HG03066 (cell line): ENCODE results near the gene OBI1.
A peak's percentile ranks its signal among the peaks of the same experiment; 100 is the strongest.

ENCODE experiments used
- ATAC-seq: cut with Tn5 transposase; IDR thresholded peaks from one replicate; pipeline ENCODE4 v1.9.1; 2021; ENCODE audit warnings: low read depth; ENCODE audit not compliant: unreplicated experiment

The OBI1 gene

DNA sequence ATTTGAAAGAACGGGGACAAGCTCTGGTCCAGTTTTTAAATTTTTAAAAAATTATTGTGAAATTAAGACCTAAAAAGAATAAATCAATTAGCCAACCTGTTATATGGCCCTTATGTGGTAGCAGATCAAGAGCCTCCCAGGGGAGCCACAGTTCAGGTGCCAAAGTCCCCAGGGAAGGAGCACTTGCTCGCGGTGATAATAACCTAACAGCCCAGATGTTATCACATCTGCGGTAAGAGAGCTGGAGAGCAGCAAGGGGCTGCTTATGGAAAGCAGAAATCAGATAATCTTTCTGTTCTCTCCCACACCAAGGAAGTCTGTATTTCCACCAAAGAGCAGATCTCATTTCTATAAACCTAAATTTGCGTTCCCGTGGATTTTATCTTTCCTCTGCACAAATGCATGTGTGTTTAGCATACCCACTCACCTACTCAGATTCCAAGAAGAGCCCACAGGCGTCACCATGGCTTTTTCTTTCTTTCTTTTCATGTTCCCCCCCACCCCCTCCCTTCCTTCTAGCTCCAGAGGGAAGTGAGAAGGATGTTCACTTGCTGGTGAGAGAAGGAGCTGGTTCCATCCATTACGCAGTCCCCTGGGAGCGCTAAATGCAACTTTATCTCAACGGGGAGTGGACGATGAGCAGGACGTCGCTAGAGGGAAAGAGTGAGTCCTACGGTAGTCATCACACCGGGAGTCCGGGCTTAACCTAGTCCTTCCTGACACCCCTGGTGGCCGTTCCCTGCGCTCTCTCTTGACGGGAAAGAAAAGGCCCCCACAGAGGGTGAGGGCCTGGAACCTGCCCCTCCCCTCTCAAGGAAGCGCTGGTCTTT lies 54.0 kb downstream of the OBI1 start:
- no peak for ATAC-seq

DNA sequence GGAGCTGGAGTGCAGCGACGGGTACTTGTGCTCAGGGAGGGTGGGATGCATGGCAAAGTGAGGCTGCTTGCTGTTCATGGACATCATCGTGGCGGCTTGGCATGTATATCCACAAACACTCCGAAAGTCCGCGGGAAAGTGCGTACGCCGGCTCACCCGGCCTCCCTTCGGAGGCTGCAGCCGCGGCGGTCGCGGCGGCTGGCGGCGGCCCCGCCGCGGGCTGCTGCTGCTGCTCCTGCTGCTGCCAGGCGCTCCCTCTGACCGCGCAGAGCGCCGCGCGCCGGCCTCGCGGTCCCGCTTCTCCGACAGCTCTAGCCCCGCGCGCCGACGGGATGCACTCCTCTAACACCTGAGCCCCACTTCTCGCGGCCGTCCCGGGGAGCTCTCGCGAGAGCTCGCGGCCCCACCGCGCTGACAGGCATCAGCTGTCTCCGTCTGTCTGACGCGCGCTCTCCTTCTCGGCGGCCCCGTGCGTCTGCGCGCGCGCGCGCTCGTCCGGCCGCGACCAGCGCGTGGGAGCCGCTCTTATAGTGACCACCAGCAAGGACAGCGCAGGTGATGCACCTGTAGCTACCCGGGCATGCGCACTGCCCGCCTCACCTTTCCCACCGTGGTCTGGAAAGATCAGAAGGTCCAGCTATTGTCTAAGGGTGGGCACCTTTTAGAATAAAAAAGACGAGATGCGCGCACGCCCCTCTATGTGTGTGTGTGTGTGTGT lies 55.6 kb downstream of the OBI1 start, which contains the start of gene POU4F1:
Gene POU4F1, minus strand, starts transcription at position 313 of the 718 bp plus-strand sequence. Its CDS starts 226 bp downstream, at position 87.
- ATAC-seq, result peak; percentile 78

DNA sequence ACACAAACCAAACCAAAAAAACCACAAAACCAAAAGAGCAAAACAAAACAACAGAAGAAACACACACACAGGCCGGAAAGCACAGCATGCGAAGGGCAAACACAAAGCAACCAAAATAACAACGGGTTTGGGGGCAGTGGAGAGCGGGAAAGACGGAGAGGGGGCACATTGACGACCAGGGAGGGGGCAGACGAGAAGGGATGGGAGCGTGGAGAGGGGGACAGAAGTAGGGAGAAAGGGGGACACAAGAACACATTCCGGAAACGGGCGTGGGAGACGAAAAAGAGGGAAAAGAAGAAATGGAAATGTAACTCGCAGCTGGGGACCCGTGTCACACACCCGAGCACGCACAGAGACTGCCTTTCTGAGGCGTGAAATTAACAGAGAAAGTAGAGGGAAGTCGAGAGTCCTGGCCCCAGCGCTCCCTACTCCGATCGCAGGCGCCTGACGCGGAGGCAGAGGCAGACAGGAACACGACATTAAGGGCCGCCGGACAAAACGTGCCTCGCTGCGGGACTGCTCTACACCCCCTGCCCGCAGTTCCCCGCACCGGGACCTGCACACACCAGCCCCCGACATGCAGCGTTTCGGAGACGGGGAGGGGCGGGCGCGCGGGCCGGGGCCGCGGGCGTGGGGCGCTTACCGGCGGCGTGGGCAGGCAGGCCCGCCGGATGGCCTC lies 56.3 kb downstream of the OBI1 start:
- ATAC-seq, result peak; percentile 22

DNA sequence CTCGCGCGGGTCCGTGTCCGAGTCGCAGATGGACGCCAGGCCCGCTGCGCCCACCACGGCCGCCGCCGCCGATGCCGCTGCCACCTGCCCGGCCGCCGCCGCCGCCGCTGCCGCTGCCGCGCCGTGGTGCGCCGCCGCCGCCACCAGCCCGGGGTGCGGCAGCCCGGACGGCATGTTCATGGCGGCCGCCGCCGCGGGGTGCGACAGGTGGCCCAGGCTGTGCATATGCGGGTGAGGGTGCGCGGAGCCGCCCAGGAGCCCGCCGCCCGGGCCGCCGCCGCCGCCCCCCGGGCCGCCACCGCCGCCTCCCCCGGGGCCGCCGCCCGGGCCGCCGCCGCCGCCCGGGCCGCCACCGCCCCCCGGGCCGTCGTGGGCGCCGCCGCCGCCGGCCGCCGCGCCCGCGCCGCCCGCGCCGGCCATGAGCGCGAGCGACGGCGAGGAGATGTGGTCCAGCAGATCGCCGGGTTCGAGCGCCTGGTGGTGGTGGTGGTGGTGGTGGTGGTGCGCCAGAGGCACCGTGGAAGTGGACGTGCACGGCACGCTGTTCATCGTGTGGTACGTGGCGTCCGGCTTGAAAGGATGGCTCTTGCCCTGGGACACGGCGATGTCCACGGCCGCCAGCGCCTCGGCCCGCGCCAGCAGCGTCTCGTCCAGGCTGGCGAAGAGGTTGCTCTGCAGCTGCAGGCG lies 56.9 kb downstream of the OBI1 start:
- no peak for ATAC-seq

DNA sequence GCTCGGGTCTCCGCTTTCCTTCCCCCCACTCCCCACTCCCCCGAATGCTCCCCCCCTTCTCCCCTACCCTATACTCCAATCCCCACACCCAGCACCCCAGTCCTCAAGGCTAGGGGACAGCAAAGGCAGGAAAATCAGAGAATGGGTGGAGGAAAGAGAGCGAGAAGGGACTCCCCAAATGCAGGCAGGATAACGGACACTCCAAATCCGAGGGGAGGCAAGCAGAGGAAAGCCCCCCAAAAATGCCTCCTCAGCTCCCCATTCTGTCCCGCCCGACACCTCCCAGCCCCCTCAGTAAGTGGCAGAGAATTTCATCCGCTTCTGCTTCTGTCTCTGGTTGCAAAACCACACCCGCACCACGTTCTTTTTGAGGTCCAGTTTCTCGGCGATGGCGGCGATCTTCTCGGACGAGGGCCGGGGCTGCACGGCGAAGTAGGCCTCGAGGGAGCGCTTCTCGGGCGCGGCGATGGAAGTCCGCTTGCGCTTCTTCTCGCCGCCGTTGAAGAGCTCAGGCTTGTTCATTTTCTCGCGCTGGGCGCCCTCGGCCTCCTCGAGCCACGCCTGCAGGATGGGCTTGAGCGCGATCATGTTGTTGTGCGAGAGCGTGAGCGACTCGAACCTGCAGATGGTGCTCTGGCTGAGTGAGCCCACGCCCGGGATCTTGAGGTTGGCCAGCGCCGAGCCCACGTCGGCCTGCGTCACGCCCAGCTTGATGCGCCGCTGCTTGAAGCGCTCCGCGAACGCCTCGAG lies 57.7 kb downstream of the OBI1 start:
- ATAC-seq, result no peak

DNA sequence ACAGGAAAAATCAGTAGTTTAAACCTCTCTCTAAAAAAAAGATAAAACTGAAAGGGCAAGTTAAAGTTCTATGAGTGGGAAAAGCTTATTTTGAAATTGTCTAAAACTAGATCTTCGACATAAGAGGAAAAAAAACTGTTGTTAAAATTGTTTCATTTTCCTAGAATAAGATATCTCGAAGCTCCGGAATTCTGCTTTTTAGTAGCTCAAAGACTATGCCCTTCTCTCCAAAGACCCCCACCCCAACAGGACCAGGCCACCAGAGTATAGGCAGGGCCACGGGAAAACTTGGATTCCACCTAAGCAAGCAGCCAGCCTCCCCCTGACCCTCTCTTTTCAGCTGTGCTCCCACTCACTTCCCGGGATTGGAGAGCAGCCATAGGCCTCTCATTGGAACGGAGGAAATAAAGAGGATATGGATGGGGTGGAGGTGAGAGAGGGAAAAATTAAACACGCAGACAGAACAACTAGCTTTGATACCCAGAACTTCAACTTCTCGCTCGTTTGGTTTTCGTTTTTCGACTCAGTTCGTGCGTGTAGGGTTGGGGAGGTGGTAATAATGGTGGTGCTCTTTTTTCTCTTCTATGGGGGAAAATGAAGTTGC lies 58.6 kb downstream of the OBI1 start:
- no peak for ATAC-seq

DNA sequence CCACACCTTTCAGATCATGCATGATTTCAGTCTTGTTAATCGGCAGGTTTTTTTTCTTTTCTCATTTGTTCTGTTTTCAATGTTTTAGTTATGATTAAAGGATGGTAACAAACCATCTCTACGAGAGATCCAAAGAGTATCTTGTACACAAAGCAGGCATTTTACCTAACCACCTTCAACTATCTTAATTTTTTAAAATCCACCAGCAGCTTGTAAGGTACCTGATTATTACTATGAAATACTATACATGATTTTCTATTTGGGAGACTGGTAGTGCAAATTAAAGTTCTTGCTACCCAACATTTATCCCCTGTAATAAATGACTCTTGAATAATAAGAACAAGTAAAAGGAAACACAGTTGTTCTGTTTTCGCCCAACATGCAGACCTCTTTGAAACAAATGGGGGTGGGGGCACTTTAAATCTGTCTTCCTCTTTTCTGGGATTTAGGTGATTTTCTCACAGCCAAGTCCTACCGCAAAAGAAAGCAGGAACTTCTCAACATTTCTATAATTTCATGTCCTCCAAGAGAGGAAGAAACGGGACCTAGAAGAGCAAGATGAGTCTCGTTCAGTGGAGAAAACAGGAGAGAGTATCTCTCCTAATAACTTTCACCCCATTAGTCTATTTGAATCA lies 59.2 kb downstream of the OBI1 start:
- ATAC-seq, result no peak

DNA sequence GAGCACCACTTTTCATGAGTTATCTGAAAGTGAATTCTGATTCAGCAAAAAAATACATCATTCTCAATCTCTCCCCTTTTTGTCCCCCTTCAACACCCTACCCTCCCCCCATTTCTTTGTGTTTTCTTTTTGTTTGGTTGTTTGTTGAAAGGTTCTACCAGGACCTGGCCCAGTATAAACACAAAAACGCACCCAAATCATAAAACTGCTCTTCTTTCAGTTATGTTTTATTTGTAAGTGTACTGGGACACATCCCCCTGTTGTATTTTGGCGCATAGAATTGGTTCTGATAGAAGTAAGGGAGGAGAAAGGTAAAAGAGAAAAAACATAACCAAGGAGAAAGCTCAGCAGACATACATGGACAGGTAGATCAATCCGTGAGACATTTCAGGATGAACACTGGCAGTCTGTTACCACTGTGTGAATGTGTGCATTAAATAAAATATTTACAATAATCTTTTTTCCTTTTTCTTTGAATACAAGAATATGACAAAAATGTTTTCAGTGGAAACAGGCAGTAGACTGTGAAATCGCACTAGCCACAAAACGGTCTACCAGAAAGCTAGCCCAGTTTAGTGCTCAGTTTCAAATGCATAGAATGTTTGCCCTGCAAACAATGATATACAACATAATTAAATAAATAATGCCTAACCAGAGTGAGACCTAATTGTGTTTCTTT lies 59.9 kb downstream of the OBI1 start:
- no peak for ATAC-seq

DNA sequence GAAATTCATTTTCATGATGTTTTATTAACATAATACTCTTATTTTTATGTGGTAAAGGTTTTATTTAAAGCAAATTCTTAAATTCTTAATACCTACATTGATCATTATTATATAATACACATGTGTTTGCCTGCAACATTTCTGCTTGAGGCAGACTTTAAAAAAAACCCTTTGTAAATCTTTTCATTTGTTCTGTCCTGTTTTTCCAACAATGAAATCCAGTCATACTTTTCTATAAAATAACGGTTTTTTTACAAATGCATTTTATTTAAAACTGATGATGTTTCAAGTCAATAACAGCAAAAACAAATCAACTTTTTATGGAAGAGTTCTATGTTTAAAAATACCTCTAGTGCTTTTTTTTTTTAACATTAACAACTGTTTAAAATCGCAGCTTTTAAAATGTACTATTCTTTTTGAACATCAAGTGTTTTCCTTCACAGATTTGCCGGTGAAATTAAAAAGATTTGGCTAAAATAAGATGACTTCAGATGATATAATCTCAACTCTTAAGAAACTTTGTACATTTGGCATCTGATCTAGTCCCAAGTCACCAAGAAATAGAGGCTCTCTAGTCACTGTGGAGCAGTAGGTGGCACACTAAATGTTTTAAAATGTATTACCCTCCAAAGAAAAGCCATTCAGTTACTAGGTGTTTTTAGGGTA lies 60.7 kb downstream of the OBI1 start:
- no peak for ATAC-seq

DNA sequence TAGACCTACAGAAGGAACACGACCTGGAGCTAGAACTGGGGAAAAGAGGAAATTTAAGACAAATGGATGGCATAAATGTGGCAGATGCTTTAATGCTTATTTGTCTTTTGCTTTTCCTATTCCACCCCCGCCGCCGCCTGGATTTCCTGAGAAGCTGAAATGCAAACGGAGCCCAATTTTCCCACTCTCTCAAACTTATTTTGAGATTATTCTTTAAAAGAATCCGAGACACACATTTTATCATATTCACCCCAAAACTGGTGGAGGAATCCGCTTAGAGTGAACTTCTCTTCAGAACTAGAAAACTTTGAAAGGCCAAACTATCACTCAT lies 61.4 kb downstream of the OBI1 start:
- ATAC-seq, result no peak

DNA sequence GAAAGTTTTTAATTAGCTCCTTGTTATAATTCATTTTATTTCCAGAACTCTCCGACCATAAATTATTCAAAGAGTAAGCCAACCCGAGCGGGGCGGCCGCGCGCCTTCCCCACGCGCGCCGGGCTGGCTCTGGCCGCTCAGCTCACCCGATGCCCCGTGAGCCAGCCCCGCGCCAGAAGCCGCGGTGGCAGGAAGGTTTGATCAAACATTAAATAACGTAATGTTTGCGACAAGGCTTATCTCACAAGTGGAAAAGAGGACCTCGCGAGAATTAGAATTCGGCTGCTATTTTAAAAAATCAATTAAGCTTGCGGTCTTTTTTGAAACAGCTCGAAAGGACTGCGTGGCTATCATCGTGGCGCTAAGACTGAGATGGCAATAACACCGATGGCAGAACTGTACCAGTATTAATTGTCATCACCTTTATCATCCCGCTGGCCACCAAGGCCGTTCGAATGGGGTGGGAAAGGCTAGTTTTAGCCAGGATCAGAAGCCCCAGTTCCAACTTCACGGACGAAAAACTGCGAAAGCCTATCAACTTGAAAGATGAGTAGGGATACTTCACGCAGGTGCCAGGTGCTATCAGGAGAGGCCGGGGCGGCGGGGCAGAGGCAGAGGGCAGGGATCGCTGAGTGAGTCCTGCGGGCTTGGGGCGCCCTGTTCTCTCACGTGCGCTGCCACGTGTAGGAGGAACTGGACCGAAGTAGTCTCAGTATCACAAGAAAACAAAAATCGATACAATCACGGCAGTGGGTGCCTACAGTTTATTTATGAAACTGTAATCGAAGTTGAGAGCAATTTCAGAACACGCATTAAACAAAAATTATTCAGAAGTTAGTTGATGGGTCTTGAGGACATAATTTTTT lies 62.0 kb downstream of the OBI1 start:
- ATAC-seq, result no peak

DNA sequence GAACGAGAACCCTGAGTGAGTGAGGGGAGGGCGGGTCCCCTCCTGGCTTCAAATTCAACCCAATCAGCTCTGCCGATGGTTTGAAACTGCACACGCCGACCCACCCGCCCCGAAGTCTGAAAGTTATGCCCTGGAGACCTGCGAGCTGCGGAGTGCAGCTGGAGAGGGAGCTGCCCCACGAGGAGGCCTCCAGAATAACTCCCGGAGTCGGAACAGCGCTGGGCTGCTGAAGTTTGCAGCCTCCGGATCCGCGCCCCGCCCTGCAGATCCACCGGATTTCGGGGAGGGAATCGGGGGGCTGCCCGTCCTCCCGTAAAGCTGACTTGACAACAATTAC lies 62.6 kb downstream of the OBI1 start:
- ATAC-seq, result no peak

DNA sequence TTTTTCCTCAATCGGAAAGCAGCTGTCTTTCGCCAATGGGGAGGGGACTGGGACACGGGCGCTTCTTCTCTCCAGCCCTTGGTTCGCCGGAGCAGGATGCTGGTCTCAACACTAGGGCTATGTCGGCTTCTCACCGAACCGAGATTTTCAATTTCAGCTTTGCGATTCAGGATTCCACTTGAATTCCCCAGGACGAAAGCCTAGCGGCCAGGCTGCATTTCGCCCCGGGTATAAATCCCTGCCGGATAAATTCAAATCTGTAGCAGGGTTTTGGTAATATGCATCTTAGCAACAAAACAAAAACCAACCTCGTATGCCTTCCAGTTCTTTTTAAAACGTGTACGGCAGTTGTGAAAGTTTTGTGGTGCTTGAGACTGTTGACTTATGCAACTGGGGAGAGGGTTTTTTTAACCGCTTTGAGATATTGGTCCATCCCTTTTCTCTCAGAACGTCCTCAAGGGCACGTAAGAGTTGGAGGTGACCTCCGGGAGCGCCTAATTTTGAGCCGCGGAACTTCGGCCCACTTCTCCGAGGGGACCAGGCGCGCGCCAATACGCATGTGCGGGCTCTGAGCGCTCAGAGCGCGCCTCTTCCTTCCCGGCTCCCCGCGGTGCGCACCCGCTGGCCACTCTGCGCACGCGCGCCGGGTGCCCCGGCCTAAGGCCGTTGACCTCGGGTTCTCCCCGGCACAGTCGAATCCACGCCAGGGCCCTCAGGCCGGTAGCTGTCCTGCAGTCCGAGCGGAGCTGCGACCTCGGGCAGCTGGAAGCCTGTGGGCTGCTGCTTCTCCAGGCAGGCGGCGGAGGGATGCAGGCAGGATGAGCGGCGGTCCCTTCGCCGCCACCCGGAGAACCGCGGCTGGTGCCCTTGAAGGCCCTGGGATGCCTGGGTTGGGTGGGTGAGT lies 63.2 kb downstream of the OBI1 start:
- ATAC-seq, result no peak

DNA sequence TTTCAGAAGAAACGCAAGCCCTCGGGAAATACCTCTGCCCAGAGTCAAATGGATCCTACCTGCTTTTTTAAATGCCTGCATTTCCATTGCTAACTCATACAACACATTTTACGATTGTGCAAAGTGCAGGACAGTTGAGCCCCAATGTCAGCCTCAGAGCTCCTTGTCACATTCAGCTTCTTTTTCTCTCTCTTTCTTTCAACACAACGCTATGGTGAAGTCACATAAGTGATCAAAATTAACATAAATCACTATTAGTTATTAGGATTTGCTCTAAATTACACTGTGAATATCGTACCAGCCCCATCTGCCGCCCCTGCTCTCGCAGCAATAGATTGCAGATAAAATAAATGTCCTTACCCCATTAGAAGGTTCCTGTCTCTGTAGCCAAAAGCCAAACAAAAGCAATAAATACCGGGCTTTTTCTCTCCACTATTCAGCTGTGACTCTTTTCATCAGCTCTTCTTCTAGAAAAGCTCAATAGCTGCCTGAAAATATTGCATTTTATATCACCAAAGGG lies 64.4 kb downstream of the OBI1 start:
- ATAC-seq, result no peak

DNA sequence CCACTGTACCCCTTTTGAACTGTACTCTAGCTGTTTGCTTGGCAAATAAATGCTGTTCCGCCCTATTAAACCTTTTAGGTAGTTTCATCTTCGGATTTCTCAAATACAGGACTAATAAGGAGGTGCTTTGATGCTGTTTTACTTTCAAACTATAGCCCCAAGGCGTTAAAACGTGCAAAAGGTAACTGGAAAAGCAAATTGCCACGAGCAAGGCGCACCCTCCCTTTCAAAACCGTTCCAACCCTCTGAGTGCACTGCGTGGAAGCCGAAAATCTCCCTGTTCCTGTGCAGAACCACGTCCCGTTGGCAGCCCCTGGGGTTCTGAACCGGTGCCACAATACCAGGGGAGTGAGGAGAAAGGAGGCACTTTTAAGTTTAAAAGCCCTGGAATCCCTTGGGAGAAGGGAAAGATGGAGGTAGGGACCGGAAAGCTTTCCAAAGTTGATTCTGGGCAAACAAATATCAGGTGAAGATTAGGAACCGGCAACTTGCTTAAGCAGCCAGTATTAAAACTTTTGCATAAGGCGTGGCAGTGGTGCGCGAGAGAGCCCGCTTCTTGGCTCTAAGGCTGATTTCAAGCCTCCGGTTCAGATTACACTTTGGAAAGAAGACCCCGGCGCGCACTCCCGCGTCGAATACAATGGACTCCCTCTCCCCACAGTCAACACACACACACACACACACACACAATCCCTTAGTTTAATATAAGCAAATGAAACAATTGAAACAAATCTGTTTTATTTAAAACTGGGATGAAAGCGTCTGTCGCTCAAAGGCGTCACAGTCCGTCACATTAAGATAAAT lies 65.1 kb downstream of the OBI1 start:
- ATAC-seq, result no peak
